ENCODE results near the gene ASXL2.
"Not testable (repeated sequence)": the region's sequence is repeated elsewhere in the genome, so short reads cannot be mapped to it uniquely, and the experiment has no call there.

Gene ASXL2

GRCh38 chr2:25833566-25833965, 44.7 kb downstream of the ASXL2 start:
- no peak for DNase-seq (ENCODE audit: low read depth in 2 of 2)

- DNase-seq (ENCODE audit: low read depth in 2 of 2), result no peak
These were observed 45.4 kb downstream of the ASXL2 start for GRCh38 chr2:25832897-25833296.

- DNase-seq (ENCODE audit: low read depth in 2 of 2), result no peak
These were observed 46.4 kb downstream of the ASXL2 start for GRCh38 chr2:25831746-25832449.

GRCh38 chr2:25829828-25830227, 48.5 kb downstream of the ASXL2 start:
- DNase-seq (ENCODE audit: low read depth in 2 of 2), result no peak

DNA sequence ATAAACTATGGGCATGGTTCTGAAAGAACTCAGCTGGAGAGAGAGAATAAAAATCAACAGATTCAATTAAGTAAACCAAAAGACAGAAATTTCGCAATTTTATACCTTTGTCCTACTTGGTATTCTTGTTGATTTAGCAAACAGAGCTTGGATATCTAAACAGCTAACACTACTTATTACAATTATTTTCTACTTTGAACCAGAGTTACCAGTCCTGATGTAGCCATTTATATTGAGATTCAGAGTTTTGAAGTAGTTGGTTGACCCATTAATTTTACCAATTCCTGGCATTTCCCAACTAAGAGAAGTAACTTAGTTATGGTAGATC, 48.9 kb downstream of the ASXL2 start:
- no peak for DNase-seq (ENCODE audit: low read depth in 2 of 2)

DNA sequence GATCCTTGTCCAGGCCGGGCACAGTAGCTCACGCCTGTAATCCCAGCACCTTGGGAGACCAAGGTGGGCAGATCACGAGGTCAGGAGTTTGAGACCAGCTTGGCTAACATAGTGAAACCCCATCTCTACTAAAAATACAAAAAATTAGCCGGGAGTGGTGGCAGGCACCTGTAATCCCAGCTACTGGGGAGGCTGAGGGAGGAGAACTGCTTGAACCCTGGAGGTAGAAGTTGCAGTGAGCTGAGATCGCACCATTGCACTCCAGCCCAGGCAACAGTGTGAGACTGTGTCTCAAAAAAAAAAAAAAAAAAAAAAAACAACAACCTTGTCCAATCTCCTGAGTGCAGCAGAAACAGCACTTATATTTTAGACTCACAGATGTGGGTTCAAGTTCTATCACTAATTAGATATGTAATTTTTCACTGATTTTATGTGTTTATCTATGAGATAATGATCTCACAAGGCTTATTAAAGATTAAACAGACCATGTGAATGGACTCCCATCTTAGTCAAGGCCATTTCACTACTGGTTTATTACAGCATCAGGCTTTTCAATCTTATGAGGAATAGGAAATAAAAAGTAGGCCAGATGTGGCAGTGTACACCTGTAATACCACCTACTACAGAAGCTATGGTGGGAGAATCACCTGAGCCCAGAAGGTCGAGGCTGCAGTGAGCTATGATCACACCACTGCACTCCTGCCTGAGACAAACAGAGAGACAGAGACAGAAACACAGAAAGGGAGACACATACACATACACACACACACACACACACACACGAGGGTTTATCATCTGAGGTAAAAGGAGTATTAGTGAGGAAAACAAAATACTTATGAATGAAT, 49.5 kb downstream of the ASXL2 start:
- not testable (repeated sequence) for DNase-seq (ENCODE audit: low read depth in 2 of 2)

- DNase-seq (ENCODE audit: low read depth in 2 of 2), result peak; percentile 17 to 23
These were observed 53.0 kb downstream of the ASXL2 start for GRCh38 chr2:25825238-25825637.

DNA sequence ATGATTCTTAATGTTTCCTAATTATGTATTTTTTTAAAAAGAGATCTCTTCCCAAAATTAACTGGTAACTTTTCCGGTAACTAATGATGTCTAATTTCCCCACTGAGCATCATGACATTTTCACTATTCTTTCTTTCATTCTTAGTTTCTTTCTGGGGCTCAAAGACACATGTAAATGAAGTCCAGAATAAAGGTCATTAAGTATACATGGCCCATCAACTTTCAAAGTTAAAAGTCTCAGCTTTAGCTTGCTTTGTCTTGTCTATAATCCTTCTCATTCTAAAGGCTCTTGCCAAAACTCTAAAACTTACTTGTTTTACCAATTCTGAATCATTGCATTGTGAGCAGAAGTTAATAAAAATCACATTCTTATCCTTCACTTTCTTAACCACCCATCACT, 53.6 kb downstream of the ASXL2 start:
- DNase-seq (ENCODE audit: low read depth in 2 of 2), result no peak

- DNase-seq (ENCODE audit: low read depth in 2 of 2), result no peak
These were observed 54.1 kb downstream of the ASXL2 start for GRCh38 chr2:25824216-25824615.

GRCh38 chr2:25822190-25823117, 55.8 kb downstream of the ASXL2 start:
- peak; percentile 22 to 28 for DNase-seq (ENCODE audit: low read depth in 2 of 2)

GRCh38 chr2:25821225-25822056, 56.8 kb downstream of the ASXL2 start:
- DNase-seq (ENCODE audit: low read depth in 2 of 2), result no peak

DNA sequence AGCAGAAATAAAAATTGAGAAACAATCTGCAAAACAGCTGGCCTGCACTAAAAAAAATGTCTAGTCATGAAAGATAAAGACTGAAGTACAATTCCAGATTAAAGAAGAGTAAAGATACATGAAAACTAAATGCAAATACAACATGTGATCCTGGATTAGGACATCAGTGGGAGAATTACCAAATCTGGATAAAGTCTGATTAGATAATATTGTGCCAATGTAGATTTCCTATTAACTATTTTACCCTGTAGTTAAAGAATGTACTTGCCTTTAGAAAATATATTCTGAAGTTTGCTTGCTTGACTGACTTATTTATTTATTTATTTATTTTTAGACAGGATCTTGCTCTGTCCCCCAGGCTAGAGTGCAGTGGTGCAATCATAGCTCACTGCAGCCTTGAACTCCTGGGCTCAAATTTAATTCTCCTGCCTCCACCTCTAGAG, 58.7 kb downstream of the ASXL2 start:
- no peak for DNase-seq (ENCODE audit: low read depth in 2 of 2)

DNA sequence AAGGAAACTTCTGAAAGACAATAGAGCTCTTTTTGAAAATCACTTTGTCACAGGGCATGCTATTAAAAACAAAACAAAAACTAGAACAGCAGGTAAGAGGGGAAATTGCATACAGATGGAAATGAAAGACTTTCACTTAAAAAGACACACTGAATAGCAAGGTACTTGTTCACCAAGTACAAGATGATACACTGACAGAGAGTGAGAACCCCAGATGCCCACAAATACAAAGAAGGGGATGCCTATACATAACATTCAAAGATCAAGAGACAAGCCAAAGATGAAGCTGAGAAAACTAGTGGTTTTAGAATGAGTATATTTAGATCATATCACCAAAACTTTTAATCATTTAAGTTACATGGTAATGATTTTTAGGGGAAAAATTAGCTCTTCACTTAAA, 60.7 kb downstream of the ASXL2 start:
- DNase-seq (ENCODE audit: low read depth in 2 of 2), result no peak

GRCh38 chr2:25817006-25817405, 61.3 kb downstream of the ASXL2 start:
- DNase-seq (ENCODE audit: low read depth in 2 of 2), result no peak

DNA sequence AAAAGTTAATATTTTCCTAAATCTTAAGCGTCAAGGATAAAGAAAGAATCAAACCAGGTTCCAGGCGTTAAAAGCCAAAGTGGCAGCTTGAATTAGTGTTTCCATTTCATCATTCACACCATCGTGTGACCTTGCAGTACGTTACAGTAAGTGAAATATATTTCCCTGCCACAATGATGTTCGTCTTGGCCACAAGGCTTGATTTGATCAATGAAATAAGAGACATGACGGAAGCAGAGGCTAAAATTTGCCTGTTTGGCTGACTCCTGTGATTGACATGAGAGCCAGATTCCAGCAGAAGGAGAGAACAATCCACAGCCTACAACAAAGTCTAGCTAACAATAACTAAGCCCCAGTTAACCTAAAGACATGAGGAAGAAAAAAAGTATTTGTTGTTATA, 62.0 kb downstream of the ASXL2 start:
- DNase-seq (ENCODE audit: low read depth in 2 of 2), result no peak

DNA sequence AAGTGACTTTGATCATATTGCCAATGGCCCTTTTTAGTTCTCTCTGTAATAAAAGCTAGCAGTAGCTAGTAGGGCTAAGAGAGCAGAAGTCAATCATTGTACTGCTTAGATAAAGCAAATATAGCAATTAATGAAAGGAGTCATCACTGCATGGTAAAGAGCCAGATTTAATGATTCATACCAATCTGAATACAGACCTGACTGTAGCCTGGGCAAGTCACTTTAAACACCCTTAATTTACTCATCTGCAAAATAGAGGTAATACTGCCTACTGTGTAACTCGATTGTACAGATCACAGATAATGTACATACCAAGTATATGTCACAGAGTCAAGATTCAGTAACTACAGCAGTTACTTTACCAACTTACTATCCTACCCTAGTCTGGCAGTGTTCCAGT, 63.6 kb downstream of the ASXL2 start:
- DNase-seq (ENCODE audit: low read depth in 2 of 2), result no peak

DNA sequence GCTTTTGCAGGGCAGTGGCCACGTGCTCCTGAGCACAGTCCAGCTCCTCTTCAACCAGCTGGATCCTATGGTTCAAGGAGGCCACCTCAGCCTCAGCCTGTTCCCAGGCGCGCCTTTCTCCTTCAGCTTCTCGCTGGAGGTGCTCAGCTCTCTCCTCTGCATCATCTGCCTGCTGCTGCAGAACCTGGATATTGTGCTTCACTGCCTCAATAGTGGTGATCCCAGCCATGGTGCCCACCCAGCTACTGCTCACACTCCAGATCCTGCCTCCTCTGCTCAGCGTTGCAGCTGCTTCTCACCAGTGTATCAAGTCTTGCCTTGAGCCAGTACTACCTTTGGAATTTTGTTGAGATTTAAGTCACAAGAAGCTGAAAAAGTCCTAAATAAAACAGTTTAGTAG, 67.9 kb downstream of the ASXL2 start:
- no peak for DNase-seq (ENCODE audit: low read depth in 2 of 2)

DNA sequence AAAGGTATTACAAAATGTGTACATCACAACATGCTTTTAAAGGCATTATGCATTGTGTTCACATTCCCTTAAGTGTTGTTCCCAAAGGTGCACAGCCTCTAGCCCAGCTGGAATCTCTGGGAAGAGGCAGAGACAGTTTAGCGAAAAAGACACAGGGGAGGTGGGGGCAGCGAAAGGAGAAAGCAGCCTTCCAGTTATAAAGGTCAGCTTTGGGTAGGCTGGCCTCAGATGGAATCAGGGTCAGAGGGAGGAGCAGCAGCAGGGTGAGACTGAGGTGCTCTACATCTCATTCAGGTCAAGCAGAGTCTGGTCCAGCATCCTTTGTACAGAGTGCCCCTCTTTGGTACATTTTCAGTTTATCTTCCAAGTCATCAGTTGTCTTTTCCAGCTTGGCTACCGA, 68.6 kb downstream of the ASXL2 start:
- DNase-seq (ENCODE audit: low read depth in 2 of 2), result no peak

DNA sequence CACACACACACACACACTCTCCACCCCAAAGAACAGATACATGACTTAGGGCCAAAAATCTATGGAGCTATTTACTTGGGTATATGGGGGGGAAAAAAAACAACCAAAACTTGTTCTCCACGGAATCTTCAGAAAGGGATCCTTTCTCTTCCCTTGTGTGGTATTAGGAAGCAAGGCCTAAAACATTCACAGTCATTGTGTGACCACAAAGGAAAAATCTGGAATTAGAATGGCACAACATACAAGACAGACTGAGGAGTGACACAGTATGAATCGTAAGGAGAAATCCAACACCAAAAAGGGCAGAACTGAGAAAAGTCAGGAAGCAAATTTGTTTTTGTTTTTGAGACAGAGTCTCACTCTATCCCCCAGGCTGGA, 70.3 kb downstream of the ASXL2 start:
- no peak for DNase-seq (ENCODE audit: low read depth in 2 of 2)

- no peak for DNase-seq (ENCODE audit: low read depth in 2 of 2)
These were observed 71.3 kb downstream of the ASXL2 start for GRCh38 chr2:25806941-25807340.

DNA sequence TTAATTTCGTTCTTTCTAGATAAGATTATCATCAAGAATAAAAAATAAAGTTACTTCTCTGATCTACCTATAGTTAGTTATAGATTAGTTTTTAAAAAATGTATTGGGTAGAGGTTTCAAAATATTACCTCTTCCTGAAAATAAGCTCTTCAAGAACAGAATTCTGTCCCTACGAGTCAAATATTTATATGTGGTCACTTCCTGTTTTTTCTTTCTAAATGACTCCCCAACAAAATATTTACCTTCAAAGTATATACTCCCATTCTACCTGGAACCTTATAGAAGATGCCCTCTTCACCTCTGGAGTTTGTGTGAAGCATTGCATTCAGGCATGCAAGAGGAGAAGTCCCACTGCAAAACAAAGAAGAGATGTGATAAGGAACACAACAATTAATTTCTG, 72.3 kb downstream of the ASXL2 start:
- no peak for DNase-seq (ENCODE audit: low read depth in 2 of 2)

Measured in activated CD8-positive, alpha-beta memory T cell treated with anti-CD3 and anti-CD28 coated beads for 4 hours (primary cell).